GM18499 (cell line): Measurements from ENCODE around the gene ANXA9.

ENCODE experiments used
- ATAC-seq: cut with Tn5 transposase; IDR thresholded peaks from one replicate; pipeline ENCODE4 v1.9.1; 2021; ENCODE audit warnings: moderate number of reproducible peaks; ENCODE audit not compliant: insufficient read depth, unreplicated experiment

ANXA9 gene

GRCh38 chr1:150981805-150982712 is at the start of gene ANXA9:
Gene ANXA9 (plus strand): TSS chr1:150982292. CDS start chr1:150983106, 814 bp downstream.
- no peak for ATAC-seq

- ATAC-seq, result no peak
Observed at GRCh38 chr1:150944856-150945255, 37.2 kb upstream of the ANXA9 start.

- no peak for ATAC-seq
Observed at GRCh38 chr1:150954708-150955107, 27.4 kb upstream of the ANXA9 start.

- no peak for ATAC-seq
Observed at GRCh38 chr1:150955280-150955679, 26.8 kb upstream of the ANXA9 start.

- ATAC-seq, result no peak
Observed at GRCh38 chr1:150957666-150958065, 24.4 kb upstream of the ANXA9 start.

GRCh38 chr1:150960646-150961045 is 21.4 kb upstream of the ANXA9 start:
- no peak for ATAC-seq

- no peak for ATAC-seq
Observed at GRCh38 chr1:150961756-150962155, 20.3 kb upstream of the ANXA9 start.

GRCh38 chr1:150963321-150964163 is 18.6 kb upstream of the ANXA9 start:
- ATAC-seq, result no peak

- ATAC-seq, result no peak
Observed at GRCh38 chr1:150964164-150964489, 18.0 kb upstream of the ANXA9 start.

- ATAC-seq, result no peak
Observed at GRCh38 chr1:150965605-150966004, 16.5 kb upstream of the ANXA9 start.

GRCh38 chr1:150966011-150966410 is 16.1 kb upstream of the ANXA9 start:
- ATAC-seq, result no peak

GRCh38 chr1:150967936-150968335 is 14.2 kb upstream of the ANXA9 start:
- ATAC-seq, result no peak

- no peak for ATAC-seq
Observed at GRCh38 chr1:150968491-150968890, 13.6 kb upstream of the ANXA9 start.

GRCh38 chr1:150969626-150970025 is 12.5 kb upstream of the ANXA9 start:
- no peak for ATAC-seq

- ATAC-seq, result no peak
Observed at GRCh38 chr1:150970808-150971582, 11.1 kb upstream of the ANXA9 start.

GRCh38 chr1:150971583-150972416 is 10.3 kb upstream of the ANXA9 start:
- no peak for ATAC-seq

- ATAC-seq, result no peak
Observed at GRCh38 chr1:150972417-150972940, 9.6 kb upstream of the ANXA9 start.

- no peak for ATAC-seq
Observed at GRCh38 chr1:150973258-150973835, 8.7 kb upstream of the ANXA9 start.
